HG03432 (cell line): Measurements from ENCODE around the gene CCDC3.
"Not testable (repeated sequence)": the region's sequence is repeated elsewhere in the genome, so short reads cannot be mapped to it uniquely, and the experiment has no call there.

Source experiments
- ATAC-seq: cut with Tn5 transposase; IDR thresholded peaks from one replicate; pipeline ENCODE4 v1.9.1; 2021; ENCODE audit warnings: mild to moderate bottlenecking, moderate library complexity; ENCODE audit not compliant: unreplicated experiment

CCDC3 gene

GRCh38 chr10:12896251-12896650 is 105.3 kb downstream of the CCDC3 start:
- ATAC-seq, result no peak

- ATAC-seq, result no peak
Observed at GRCh38 chr10:12892924-12893323, 108.6 kb downstream of the CCDC3 start.

GRCh38 chr10:12890958-12891357 is 110.6 kb downstream of the CCDC3 start:
- no peak for ATAC-seq

GRCh38 chr10:12888470-12888869 is 113.0 kb downstream of the CCDC3 start:
- no peak for ATAC-seq

GRCh38 chr10:12887780-12888179 is 113.7 kb downstream of the CCDC3 start:
- ATAC-seq, result no peak

GRCh38 chr10:12884851-12885250 is 116.7 kb downstream of the CCDC3 start:
- ATAC-seq, result no peak

GRCh38 chr10:12880423-12880822 is 121.1 kb downstream of the CCDC3 start:
- ATAC-seq, result no peak

- ATAC-seq, result no peak
Observed at GRCh38 chr10:12877150-12877549, 124.4 kb downstream of the CCDC3 start.

- no peak for ATAC-seq
Observed at GRCh38 chr10:12876266-12876665, 125.2 kb downstream of the CCDC3 start.

- ATAC-seq, result no peak
Observed at GRCh38 chr10:12875100-12875499, 126.4 kb downstream of the CCDC3 start.

- ATAC-seq, result no peak
Observed at GRCh38 chr10:12874501-12874900, 127.0 kb downstream of the CCDC3 start.

- ATAC-seq, result no peak
Observed at GRCh38 chr10:12873172-12873571, 128.3 kb downstream of the CCDC3 start.

- ATAC-seq, result no peak
Observed at GRCh38 chr10:12872577-12872976, 128.9 kb downstream of the CCDC3 start.

- ATAC-seq, result no peak
Observed at GRCh38 chr10:12869427-12869826, 132.1 kb downstream of the CCDC3 start.

- ATAC-seq, result no peak
Observed at GRCh38 chr10:12868229-12868628, 133.3 kb downstream of the CCDC3 start.

- ATAC-seq, result not testable (repeated sequence)
Observed at GRCh38 chr10:12865515-12865914, 136.0 kb downstream of the CCDC3 start.

- no peak for ATAC-seq
Observed at GRCh38 chr10:12862459-12862858, 139.1 kb downstream of the CCDC3 start.

- no peak for ATAC-seq
Observed at GRCh38 chr10:12854988-12855387, 146.5 kb downstream of the CCDC3 start.

- ATAC-seq, result no peak
Observed at GRCh38 chr10:12852687-12853086, 148.8 kb downstream of the CCDC3 start.

GRCh38 chr10:12849319-12850181 is 152.0 kb downstream of the CCDC3 start:
- no peak for ATAC-seq

- no peak for ATAC-seq
Observed at GRCh38 chr10:12848439-12849173, 152.9 kb downstream of the CCDC3 start.

- ATAC-seq, result no peak
Observed at GRCh38 chr10:12847361-12847975, 154.0 kb downstream of the CCDC3 start.
